ENCODE data around the gene FBN3.
"Not testable (repeated sequence)": the region's sequence is repeated elsewhere in the genome, so short reads cannot be mapped to it uniquely, and the experiment has no call there.

GRCh38 chr19:8033287-8034177 is 115.9 kb downstream of the FBN3 start:
- TF ChIP-seq CTCF, POLR2A, POLR2AphosphoS5 (IDR thresholded peaks at IDR 0.05): not testable (repeated sequence)

Measured in stomach (tissue), 4 donors.